Measurements from ENCODE around the gene HOXA9.

Gene HOXA9

GRCh38 chr7:27207348-27207985, 42.1 kb upstream of the HOXA9 start:
- in situ Hi-C loops (cut with HindIII; ENCODE audit: low pct_ligation_motif_present, low sequenced_read_pairs) = loop anchor here (25.0 kb wide), 1 partner anchor 380 kb away; no protein-coding TSS in a partner anchor
- peaks cover 94% of the 10 kb centered on the region for H3K27me3 ChIP-seq (replicated peaks)
- no peak for DNase-seq
- TF ChIP-seq CTCF (IDR thresholded peaks at IDR 0.05; ENCODE audit: low read depth, low read length, missing control alignments) = no peak
- H3K4me3 ChIP-seq (ENCODE audit: low read depth, low read length) = no peak overlapping the region
- no peak overlapping the region for H3K27ac ChIP-seq
- no peaks in the 10 kb centered on the region for H3K36me3 ChIP-seq (replicated peaks)

GRCh38 chr7:27205325-27206280, 40.3 kb upstream of the HOXA9 start:
- TF ChIP-seq CTCF (IDR thresholded peaks at IDR 0.05; ENCODE audit: low read depth, low read length, missing control alignments) = no peak
- in situ Hi-C loops (cut with HindIII; ENCODE audit: low pct_ligation_motif_present, low sequenced_read_pairs) = loop anchor here (25.0 kb wide), 1 partner anchor 382 kb away; no protein-coding TSS in a partner anchor
- Histone ChIP-seq H3K36me3 (replicated peaks) (no peaks in the 10 kb centered on the region), H3K4me3 (ENCODE audit: low read depth, low read length) (no peak overlapping the region), H3K27ac (no peak overlapping the region), H3K27me3 (replicated peaks) (peaks cover 94% of the 10 kb centered on the region)
- DNase-seq = no peak

GRCh38 chr7:27204851-27205322, 39.5 kb upstream of the HOXA9 start:
- no peak for DNase-seq
- Histone ChIP-seq H3K36me3 (replicated peaks) (no peaks in the 10 kb centered on the region), H3K27me3 (replicated peaks) (peaks cover 95% of the 10 kb centered on the region), H3K27ac (no peak overlapping the region), H3K4me3 (ENCODE audit: low read depth, low read length) (no peak overlapping the region)
- in situ Hi-C loops (cut with HindIII; ENCODE audit: low pct_ligation_motif_present, low sequenced_read_pairs) = loop anchor here (25.0 kb wide), 1 partner anchor 382 kb away; no protein-coding TSS in a partner anchor
- no peak for TF ChIP-seq CTCF (IDR thresholded peaks at IDR 0.05; ENCODE audit: low read depth, low read length, missing control alignments)

- no peak for TF ChIP-seq CTCF (IDR thresholded peaks at IDR 0.05; ENCODE audit: low read depth, low read length, missing control alignments)
- Histone ChIP-seq H3K27me3 (replicated peaks) (peaks cover 95% of the 10 kb centered on the region), H3K4me3 (ENCODE audit: low read depth, low read length) (no peak overlapping the region), H3K36me3 (replicated peaks) (no peaks in the 10 kb centered on the region), H3K27ac (no peak overlapping the region)
- in situ Hi-C loops (cut with HindIII; ENCODE audit: low pct_ligation_motif_present, low sequenced_read_pairs) = loop anchor here (25.0 kb wide), 1 partner anchor 383 kb away; no protein-coding TSS in a partner anchor
- DNase-seq = no peak
These were observed 38.7 kb upstream of the HOXA9 start for GRCh38 chr7:27203964-27204594.

GRCh38 chr7:27203365-27203953, 38.1 kb upstream of the HOXA9 start:
- TF ChIP-seq CTCF (IDR thresholded peaks at IDR 0.05; ENCODE audit: low read depth, low read length, missing control alignments) = no peak
- DNase-seq = no peak
- H3K27ac ChIP-seq = no peak overlapping the region
- in situ Hi-C loops (cut with HindIII; ENCODE audit: low pct_ligation_motif_present, low sequenced_read_pairs) = loop anchor here (25.0 kb wide), 1 partner anchor 384 kb away; no protein-coding TSS in a partner anchor
- no peaks in the 10 kb centered on the region for H3K36me3 ChIP-seq (replicated peaks)
- no peak overlapping the region for H3K4me3 ChIP-seq (ENCODE audit: low read depth, low read length)
- H3K27me3 ChIP-seq (replicated peaks) = peaks cover 95% of the 10 kb centered on the region

Measured in brain microvascular endothelial cell (primary cell).